A549 (cell line): ENCODE data around the gene ACR. TPM values are rescaled to one million over a fixed set of nuclear protein-coding genes. Genes with fewer than 3 reads are reported as not detected.

ENCODE experiments used
- ATAC-seq, 2 experiments: fragments of 200-7000 bp in 1 of 2; fragments of >200 bp in 1 of 2; cut with Nextera tagmentation in 1 of 2; cut with Tn5 transposase in 1 of 2; 3 replicates each; pipeline versions ENCODE4 v1.8.0 to v1.9.1; 2018 to 2020; ENCODE audit warnings: mild to moderate bottlenecking in 1 of 2, moderate library complexity in 1 of 2
- CTCF ChIA-PET: fragments of 300-600 bp; sonication (Branson Sonifier 250); formaldehyde crosslinking; extraction: SDS; loops from one replicate; lab custom pipeline; 2021; ENCODE audit warnings: antibody characterized with exemption, inconsistent platforms; lab: Yijun Ruan, JAX
- POLR2A ChIA-PET: fragments of 350-600 bp; formaldehyde crosslinking; extraction: SDS; loops from one replicate; lab custom pipeline; 2021; ENCODE audit warnings: antibody characterized with exemption, inconsistent platforms; lab: Yijun Ruan, JAX
- DNase-seq, 2 experiments: peaks; one replicate each; pipeline versions ENCODE4 v3.0.0 to v3.0.0-alpha.2; 2011 to 2016; ENCODE audit warnings: low read depth in 1 of 2, low spot score in 1 of 2
- FAIRE-seq: peaks from 2 replicates; lab custom pipeline; 2011; peaks lifted over from hg19 to GRCh38; lab: Jason Lieb, UNC
- H3K27ac ChIP-seq, 2 experiments: fragments of >200 bp; sonication (Bioruptor Twin); formaldehyde crosslinking; 3 replicates each; pipeline ENCODE4 v1.5.1; 2016 to 2017
- H3K4me1 ChIP-seq: fragments of >200 bp; sonication (Bioruptor Twin); formaldehyde crosslinking; 3 replicates; pipeline ENCODE4 v1.6.1; 2016
- H3K4me2 ChIP-seq: fragments of >200 bp; sonication (Bioruptor Twin); formaldehyde crosslinking; 3 replicates; pipeline ENCODE4 v1.6.1; 2016
- H3K4me3 ChIP-seq: fragments of >200 bp; sonication (Bioruptor Twin); formaldehyde crosslinking; 3 replicates; pipeline ENCODE4 v1.5.1; 2016
- H3K9me3 ChIP-seq: fragments of >200 bp; sonication (Bioruptor Twin); formaldehyde crosslinking; 3 replicates; pipeline ENCODE4 v1.6.1; 2016
- BCL3 ChIP-seq: fragments of >200 bp; sonication (Bioruptor Twin); formaldehyde crosslinking; IDR thresholded peaks from 3 replicates; pipeline ENCODE4 v1.6.1; 2016
- CBX2 ChIP-seq: fragments of 200-600 bp; sonication (generic); IDR thresholded peaks from 2 replicates; pipeline ENCODE4 v1.6.1; 2016; ENCODE audit warnings: low read depth, mild to moderate bottlenecking, borderline replicate concordance
- CBX8 ChIP-seq: fragments of 200-600 bp; sonication (generic); IDR thresholded peaks from 2 replicates; pipeline ENCODE4 v1.6.1; 2016
- CHD4 ChIP-seq: fragments of 200-600 bp; sonication (generic); IDR thresholded peaks from 2 replicates; pipeline ENCODE4 v1.6.1; 2016; ENCODE audit warnings: antibody characterized with exemption, mild to moderate bottlenecking, borderline replicate concordance
- E2F6 ChIP-seq: IDR thresholded peaks from 2 replicates; pipeline ENCODE4 v1.6.1; 2012; ENCODE audit warnings: low read depth, borderline replicate concordance
- EHMT2 ChIP-seq: fragments of 200-600 bp; sonication (generic); IDR thresholded peaks from 2 replicates; pipeline ENCODE4 v1.6.1; 2016; ENCODE audit warnings: antibody characterized with exemption, low read depth, mild to moderate bottlenecking, moderate library complexity
- ESRRA ChIP-seq: fragments of 150-350 bp; IDR thresholded peaks from 2 replicates; pipeline ENCODE4 v1.6.1; 2014; ENCODE audit warnings: mild to moderate bottlenecking, low read length, borderline replicate concordance
- FOSB ChIP-seq: fragments of 250-450 bp; sonication (Bioruptor Pico); IDR thresholded peaks from 2 replicates; pipeline ENCODE4 v1.5.0; 2020; ENCODE audit warnings: mild to moderate bottlenecking, moderate library complexity
- HOXA7 ChIP-seq: fragments of 250-450 bp; sonication (Bioruptor Pico); IDR thresholded peaks from 2 replicates; pipeline ENCODE4 v1.5.0; 2020; ENCODE audit warnings: mild to moderate bottlenecking, moderate library complexity
- HOXB5 ChIP-seq: fragments of 250-450 bp; sonication (Bioruptor Pico); IDR thresholded peaks from 2 replicates; pipeline ENCODE4 v1.5.0; 2020; ENCODE audit warnings: mild to moderate bottlenecking, moderate library complexity
- KDM1A ChIP-seq: fragments of 200-600 bp; sonication (generic); IDR thresholded peaks from 2 replicates; pipeline ENCODE4 v1.6.1; 2016; ENCODE audit warnings: low read depth, mild to moderate bottlenecking
- KDM5A ChIP-seq: fragments of 200-600 bp; sonication (generic); IDR thresholded peaks from 2 replicates; pipeline ENCODE4 v1.6.1; 2016; ENCODE audit warnings: antibody characterized with exemption, mild to moderate bottlenecking
- MAFK ChIP-seq: fragments of 450-650 bp; IDR thresholded peaks from 2 replicates; pipeline ENCODE4 v1.6.1; 2014; ENCODE audit not compliant: partially characterized antibody
- NPAS2 ChIP-seq: fragments of 250-450 bp; sonication (Bioruptor Pico); IDR thresholded peaks from 2 replicates; pipeline ENCODE4 v1.8.0; 2022; ENCODE audit warnings: mild to moderate bottlenecking, moderate library complexity, borderline replicate concordance
- PBX3 ChIP-seq: IDR thresholded peaks from 2 replicates; pipeline ENCODE4 v1.6.1; 2012
- RAD21 ChIP-seq, 2 experiments: fragments of >200 bp in 1 of 2; sonication (Bioruptor Twin) in 1 of 2; formaldehyde crosslinking in 1 of 2; IDR thresholded peaks in 1 of 2; conservative IDR thresholded peaks in 1 of 2; 2 replicates in 1 of 2; 3 replicates in 1 of 2; pipeline ENCODE4 v1.6.1; 2012 to 2018; ENCODE audit warnings: inconsistent platforms in 1 of 2
- RCOR1 ChIP-seq: fragments of 150-350 bp; IDR thresholded peaks from 2 replicates; pipeline ENCODE4 v1.6.1; 2014; ENCODE audit warnings: antibody characterized with exemption, low read length, low read depth
- RFX5 ChIP-seq: fragments of 450-650 bp; IDR thresholded peaks from 2 replicates; pipeline ENCODE4 v1.7.1; 2014; ENCODE audit warnings: antibody characterized with exemption, mild to moderate bottlenecking, moderate library complexity
- RNF2 ChIP-seq: fragments of 200-600 bp; sonication (generic); IDR thresholded peaks from 2 replicates; pipeline ENCODE4 v1.6.1; 2016; ENCODE audit warnings: low read depth, mild to moderate bottlenecking, antibody characterized with exemption, moderate library complexity, borderline replicate concordance
- ZSCAN20 ChIP-seq: fragments of 250-450 bp; sonication (Bioruptor Pico); IDR thresholded peaks from 2 replicates; pipeline ENCODE4 v1.8.0; 2022; ENCODE audit warnings: mild to moderate bottlenecking, moderate library complexity
- WGBS: methylation state at CpG from one replicate; pipeline ENCODE4 v1.1.6; 2017; ENCODE audit errors: missing lambda C conversion rate; 5-methylcytosine and 5-hydroxymethylcytosine counted together
- polyA plus RNA-seq, 4 experiments: library from polyadenylated mRNA; depleted of rRNA in 3 of 4; stranded (reverse); fragments of >200 nt; fragmentation: RNase III in 1 of 4; extraction: RNeasy Plus Mini Kit Qiagen cat#74134 plus additional on column Dnase treatment in 1 of 4; gene quantifications; 2 replicates in 3 of 4; 3 replicates in 1 of 4; pipeline ENCODE4 v1.2.3, GENCODE V29; 2011 to 2017
- TF ChIP-seq, protein P1 (sequence below): fragments of 250-450 bp; sonication (Bioruptor Pico); IDR thresholded peaks from 2 replicates; pipeline ENCODE4 v1.5.0; 2021; ENCODE audit warnings: mild to moderate bottlenecking, moderate library complexity, borderline replicate concordance
- TF ChIP-seq, protein P2 (sequence below): fragments of 250-450 bp; sonication (Bioruptor Pico); IDR thresholded peaks from 2 replicates; pipeline ENCODE4 v1.5.0; 2020; ENCODE audit warnings: low read depth, mild to moderate bottlenecking, moderate library complexity
- TF ChIP-seq, protein P3 (sequence below): fragments of >200 bp; sonication (Bioruptor Twin); formaldehyde crosslinking; IDR thresholded peaks from 3 replicates; pipeline ENCODE4 v1.5.1; 2016

The ACR gene
- polyA plus RNA-seq, 2 of the 4 experiments (the other 2 are of a cell fraction) = not detected

DNA sequence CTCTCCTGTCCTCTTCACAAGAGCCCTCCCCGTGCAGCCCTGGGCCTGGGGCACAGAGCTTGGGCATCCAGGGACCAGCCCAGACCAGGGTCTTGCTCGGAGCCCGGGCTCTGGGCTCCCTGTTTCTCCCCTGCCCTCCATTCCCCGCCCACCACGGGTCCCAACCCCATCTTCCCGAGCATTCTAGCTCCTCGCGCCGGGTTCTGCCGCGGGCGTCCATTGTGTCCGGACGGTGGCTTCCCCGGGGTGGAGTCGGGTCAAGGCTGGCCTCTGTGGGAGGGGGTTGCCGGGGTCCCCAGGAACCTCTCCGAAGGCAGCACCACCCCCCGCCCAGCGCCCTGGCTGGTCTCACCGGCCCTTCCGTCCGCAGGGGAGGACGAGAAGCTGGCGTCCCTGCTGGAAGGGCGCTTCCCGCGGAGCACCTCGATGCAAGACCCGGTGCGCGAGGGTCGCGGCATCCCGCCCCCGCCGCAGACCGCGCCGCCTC, 18.1 kb upstream of the ACR start:
- Histone ChIP-seq H3K9me3 (no peaks in the 10 kb centered on the region), H3K4me1 (no peaks in the 10 kb centered on the region), H3K4me2 (no peak overlapping the region), H3K27ac (no peak overlapping the region), H3K4me3 (no peak overlapping the region)
- ChIA-PET POLR2A (no interaction called here), CTCF (interaction anchor here (1.3 kb wide), 1 partner anchor 12 kb away, joined by 3 read pairs; no protein-coding TSS in a partner anchor)
- no peak for ATAC-seq
- TF ChIP-seq RCOR1 = no peak
- TF ChIP-seq E2F6 = no peak
- TF ChIP-seq CBX2 = no peak
- no peak for TF ChIP-seq EHMT2
- TF ChIP-seq PBX3 = no peak
- TF ChIP-seq FOSB (CRISPR knock-in tag) = no peak
- no peak for TF ChIP-seq HOXA7
- TF ChIP-seq HOXB5 (CRISPR knock-in tag) = no peak
- DNase-seq = no peak
- no peak for FAIRE-seq
- WGBS = 93% methylated on average over 5 of the region's 40 CpGs

- Histone ChIP-seq H3K9me3 (no peaks in the 10 kb centered on the region), H3K4me3 (no peak overlapping the region), H3K4me2 (no peak overlapping the region), H3K4me1 (no peaks in the 10 kb centered on the region), H3K27ac (no peak overlapping the region)
- CTCF ChIA-PET = interaction anchor here (1.3 kb wide), 1 partner anchor 11 kb away, joined by 3 read pairs; no protein-coding TSS in a partner anchor
- no peak for FAIRE-seq
- no peak for DNase-seq
- POLR2A ChIA-PET = no interaction called here
- TF ChIP-seq, protein P1, sequence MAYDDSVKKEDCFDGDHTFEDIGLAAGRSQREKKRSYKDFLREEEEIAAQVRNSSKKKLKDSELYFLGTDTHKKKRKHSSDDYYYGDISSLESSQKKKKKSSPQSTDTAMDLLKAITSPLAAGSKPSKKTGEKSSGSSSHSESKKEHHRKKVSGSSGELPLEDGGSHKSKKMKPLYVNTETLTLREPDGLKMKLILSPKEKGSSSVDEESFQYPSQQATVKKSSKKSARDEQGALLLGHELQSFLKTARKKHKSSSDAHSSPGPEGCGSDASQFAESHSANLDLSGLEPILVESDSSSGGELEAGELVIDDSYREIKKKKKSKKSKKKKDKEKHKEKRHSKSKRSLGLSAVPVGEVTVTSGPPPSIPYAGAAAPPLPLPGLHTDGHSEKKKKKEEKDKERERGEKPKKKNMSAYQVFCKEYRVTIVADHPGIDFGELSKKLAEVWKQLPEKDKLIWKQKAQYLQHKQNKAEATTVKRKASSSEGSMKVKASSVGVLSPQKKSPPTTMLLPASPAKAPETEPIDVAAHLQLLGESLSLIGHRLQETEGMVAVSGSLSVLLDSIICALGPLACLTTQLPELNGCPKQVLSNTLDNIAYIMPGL (CRISPR knock-in tag) = no peak
- TF ChIP-seq NPAS2 (CRISPR knock-in tag) = no peak
- TF ChIP-seq, all 56 proteins: peak for 0
- 95% methylated on average over 11 of the region's 132 CpGs for WGBS
- no peak for ATAC-seq
Measured at GRCh38 chr22:50720301-50721256, 17.4 kb upstream of the ACR start.

DNA sequence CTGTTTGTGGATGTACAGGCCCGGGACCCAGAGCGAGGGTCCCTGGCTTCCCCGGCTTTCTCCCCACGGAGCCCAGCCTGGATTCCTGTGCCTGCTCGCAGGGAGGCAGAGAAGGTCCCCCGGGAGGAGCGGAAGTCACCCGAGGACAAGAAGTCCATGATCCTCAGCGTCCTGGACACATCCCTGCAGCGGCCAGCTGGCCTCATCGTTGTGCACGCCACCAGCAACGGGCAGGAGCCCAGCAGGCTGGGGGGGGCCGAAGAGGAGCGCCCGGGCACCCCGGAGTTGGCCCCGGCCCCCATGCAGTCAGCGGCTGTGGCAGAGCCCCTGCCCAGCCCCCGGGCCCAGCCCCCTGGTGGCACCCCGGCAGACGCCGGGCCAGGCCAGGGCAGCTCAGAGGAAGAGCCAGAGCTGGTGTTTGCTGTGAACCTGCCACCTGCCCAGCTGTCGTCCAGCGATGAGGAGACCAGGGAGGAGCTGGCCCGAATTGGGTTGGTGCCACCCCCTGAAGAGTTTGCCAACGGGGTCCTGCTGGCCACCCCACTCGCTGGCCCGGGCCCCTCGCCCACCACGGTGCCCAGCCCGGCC, 16.7 kb upstream of the ACR start:
- ChIA-PET POLR2A (no interaction called here), CTCF (interaction anchor here (1.1 kb wide), 1 partner anchor 10 kb away, joined by 5 read pairs; no protein-coding TSS in a partner anchor)
- no peaks in the 10 kb centered on the region for H3K4me1 ChIP-seq
- H3K9me3 ChIP-seq = no peaks in the 10 kb centered on the region
- no peak overlapping the region for H3K27ac ChIP-seq
- FAIRE-seq = no peak
- H3K4me2 ChIP-seq = no peak overlapping the region
- H3K4me3 ChIP-seq = no peak overlapping the region
- no peak for DNase-seq
- WGBS = 98% methylated on average over 7 of the region's 32 CpGs
- ATAC-seq = no peak
- no peak for TF ChIP-seq ESRRA
- TF ChIP-seq NPAS2 (CRISPR knock-in tag) = no peak
- TF ChIP-seq KDM5A = no peak
- no peak for TF ChIP-seq RAD21 (conservative IDR thresholded peaks at IDR 0.05 in 1 of 2, IDR thresholded peaks at IDR 0.05 in 1 of 2)
- TF ChIP-seq, protein P2, sequence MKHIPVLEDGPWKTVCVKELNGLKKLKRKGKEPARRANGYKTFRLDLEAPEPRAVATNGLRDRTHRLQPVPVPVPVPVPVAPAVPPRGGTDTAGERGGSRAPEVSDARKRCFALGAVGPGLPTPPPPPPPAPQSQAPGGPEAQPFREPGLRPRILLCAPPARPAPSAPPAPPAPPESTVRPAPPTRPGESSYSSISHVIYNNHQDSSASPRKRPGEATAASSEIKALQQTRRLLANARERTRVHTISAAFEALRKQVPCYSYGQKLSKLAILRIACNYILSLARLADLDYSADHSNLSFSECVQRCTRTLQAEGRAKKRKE = no peak
- TF ChIP-seq RFX5 = no peak
- TF ChIP-seq, protein P3, sequence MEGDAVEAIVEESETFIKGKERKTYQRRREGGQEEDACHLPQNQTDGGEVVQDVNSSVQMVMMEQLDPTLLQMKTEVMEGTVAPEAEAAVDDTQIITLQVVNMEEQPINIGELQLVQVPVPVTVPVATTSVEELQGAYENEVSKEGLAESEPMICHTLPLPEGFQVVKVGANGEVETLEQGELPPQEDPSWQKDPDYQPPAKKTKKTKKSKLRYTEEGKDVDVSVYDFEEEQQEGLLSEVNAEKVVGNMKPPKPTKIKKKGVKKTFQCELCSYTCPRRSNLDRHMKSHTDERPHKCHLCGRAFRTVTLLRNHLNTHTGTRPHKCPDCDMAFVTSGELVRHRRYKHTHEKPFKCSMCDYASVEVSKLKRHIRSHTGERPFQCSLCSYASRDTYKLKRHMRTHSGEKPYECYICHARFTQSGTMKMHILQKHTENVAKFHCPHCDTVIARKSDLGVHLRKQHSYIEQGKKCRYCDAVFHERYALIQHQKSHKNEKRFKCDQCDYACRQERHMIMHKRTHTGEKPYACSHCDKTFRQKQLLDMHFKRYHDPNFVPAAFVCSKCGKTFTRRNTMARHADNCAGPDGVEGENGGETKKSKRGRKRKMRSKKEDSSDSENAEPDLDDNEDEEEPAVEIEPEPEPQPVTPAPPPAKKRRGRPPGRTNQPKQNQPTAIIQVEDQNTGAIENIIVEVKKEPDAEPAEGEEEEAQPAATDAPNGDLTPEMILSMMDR = no peak
- TF ChIP-seq KDM1A = no peak
- TF ChIP-seq CHD4 = no peak
- no peak for TF ChIP-seq BCL3
- no peak for TF ChIP-seq RNF2
- no peak for TF ChIP-seq ZSCAN20 (CRISPR knock-in tag)
- TF ChIP-seq CBX8 = no peak
- TF ChIP-seq MAFK = no peak
